Fibroblast of mammary gland (primary cell): ENCODE data around the gene KRTAP10-11.

Experiments used
- DNase-seq: peaks from one replicate; pipeline ENCODE4 v3.0.0-alpha.2; 2010; ENCODE audit warnings: low read depth
- H3K4me3 ChIP-seq: 2 replicates; pipeline ENCODE4 v1.5.1; 2011; ENCODE audit warnings: low read depth, mild to moderate bottlenecking, low read length, moderate library complexity; ENCODE audit not compliant: control insufficient read depth
- CTCF ChIP-seq: conservative IDR thresholded peaks from 2 replicates; pipeline ENCODE4 v1.5.1; 2011; ENCODE audit warnings: low read depth, low read length, inconsistent platforms; ENCODE audit not compliant: control insufficient read depth, insufficient read depth

Gene KRTAP10-11

GRCh38 chr21:44653123-44653522 lies 6.9 kb downstream of the KRTAP10-11 start:
- no peak overlapping the region for H3K4me3 ChIP-seq
- no peak for DNase-seq
- no peak for TF ChIP-seq CTCF

GRCh38 chr21:44653656-44654575 lies 7.7 kb downstream of the KRTAP10-11 start:
- DNase-seq: no peak
- H3K4me3 ChIP-seq: no peak overlapping the region
- no peak for TF ChIP-seq CTCF

- DNase-seq: no peak
- TF ChIP-seq CTCF: no peak
- no peak within 1 kb of the TSS for H3K4me3 ChIP-seq
Measured at GRCh38 chr21:44654576-44655175, 8.5 kb downstream of the KRTAP10-11 start, which contains the start of gene KRTAP12-4. TSS of gene KRTAP12-4 (minus strand) at chr21:44654659. CDS start at chr21:44654614, 45 bp downstream.

GRCh38 chr21:44656868-44657267 lies 10.7 kb downstream of the KRTAP10-11 start:
- no peak for DNase-seq
- H3K4me3 ChIP-seq: no peak overlapping the region
- TF ChIP-seq CTCF: no peak

GRCh38 chr21:44657635-44658540 lies 11.7 kb downstream of the KRTAP10-11 start, which contains the start of gene KRTAP12-3:
TSS of gene KRTAP12-3 (plus strand) at chr21:44657932. CDS start at chr21:44657980, 48 bp downstream.
- DNase-seq: no peak
- no peak within 1 kb of the TSS for H3K4me3 ChIP-seq
- no peak for TF ChIP-seq CTCF

- H3K4me3 ChIP-seq: no peak overlapping the region
- no peak for DNase-seq
- no peak for TF ChIP-seq CTCF
Measured at GRCh38 chr21:44658541-44658910, 12.3 kb downstream of the KRTAP10-11 start.
